GM12878 (cell line): ENCODE measurements around the gene NSMCE1. TPM values are rescaled to one million over a fixed set of nuclear protein-coding genes. Genes with fewer than 3 reads are reported as not detected.
A peak's percentile ranks its signal among the peaks of the same experiment; 100 is the strongest.

Experiments used
- ATAC-seq: fragments of 200-7000 bp; cut with Tn5 transposase; 3 replicates; pipeline ENCODE4 v1.9.1; 2020; ENCODE audit warnings: mild to moderate bottlenecking, moderate library complexity
- BruUV-seq: library from RNA; stranded (reverse); fragments of 400-500 nt; replicated peaks from 2 replicates; lab custom pipeline; 2021; lab: Mats Ljungman, UMichigan
- CTCF ChIA-PET: fragments of 300-600 bp; sonication (Branson Sonifier 250); formaldehyde crosslinking; extraction: SDS; loops from one replicate; lab custom pipeline; 2021; ENCODE audit warnings: inconsistent platforms; lab: Yijun Ruan, JAX
- POLR2A ChIA-PET: fragments of 350-600 bp; formaldehyde crosslinking; extraction: SDS; loops from one replicate; lab custom pipeline; 2021; ENCODE audit warnings: inconsistent platforms; lab: Charles Lee
- RAD21 ChIA-PET: fragments of 300-600 bp; sonication (Branson Sonifier 250); formaldehyde crosslinking; loops from one replicate; lab custom pipeline; 2023; ENCODE audit warnings: antibody characterized with exemption; ENCODE audit not compliant: unreplicated experiment; lab: Charles Lee
- SMC1A ChIA-PET: fragments of 300-600 bp; sonication (Branson Sonifier 250); formaldehyde crosslinking; loops from one replicate; lab custom pipeline; 2023; ENCODE audit not compliant: unreplicated experiment, uncharacterized antibody; lab: Charles Lee
- DNase-seq: peaks from one replicate; pipeline ENCODE4 v3.0.0-alpha.2; 2011; ENCODE audit warnings: low read depth, low spot score
- FAIRE-seq: peaks from 3 replicates; lab custom pipeline; 2011; peaks lifted over from hg19 to GRCh38; lab: Jason Lieb, UNC
- H2AFZ ChIP-seq: 2 replicates; pipeline ENCODE4 v1.6.0; 2011; ENCODE audit warnings: low read depth, low read length, control low read depth; ENCODE audit not compliant: control insufficient read depth
- H3K27ac ChIP-seq: 2 replicates; pipeline ENCODE4 v1.5.1; 2011; ENCODE audit warnings: control low read depth; ENCODE audit not compliant: control insufficient read depth, insufficient read depth
- H3K27me3 ChIP-seq, 2 experiments: replicated peaks in 1 of 2; 2 replicates each; pipeline versions ENCODE4 v1.6.0 to v1.6.1; 2011; ENCODE audit warnings: low read length in 1 of 2; ENCODE audit not compliant: control insufficient read depth in 2 of 2, insufficient read depth in 2 of 2
- H3K36me3 ChIP-seq, 2 experiments: 2 replicates each; pipeline ENCODE4 v1.5.1; 2011; ENCODE audit warnings: low read length in 1 of 2; ENCODE audit not compliant: control insufficient read depth in 2 of 2, insufficient read depth in 2 of 2
- H3K4me1 ChIP-seq: 2 replicates; pipeline ENCODE4 v1.6.1; 2011; ENCODE audit warnings: mild to moderate bottlenecking, low read length, moderate library complexity, mixed read lengths; ENCODE audit not compliant: control insufficient read depth, insufficient read depth
- H3K4me2 ChIP-seq: 2 replicates; pipeline ENCODE4 v1.6.0; 2011; ENCODE audit warnings: control low read depth; ENCODE audit not compliant: control insufficient read depth, insufficient read depth
- H3K4me3 ChIP-seq: fragments of 200-600 bp; sonication (generic); 2 replicates; pipeline ENCODE4 v1.5.1; 2016
- H3K79me2 ChIP-seq: 2 replicates; pipeline ENCODE4 v1.6.0; 2011; ENCODE audit warnings: low read length; ENCODE audit not compliant: control insufficient read depth, insufficient read depth
- H3K9ac ChIP-seq: 2 replicates; pipeline ENCODE4 v1.8.0; 2011; ENCODE audit warnings: low read length, control low read depth, mixed read lengths; ENCODE audit not compliant: control insufficient read depth, insufficient read depth
- H3K9me3 ChIP-seq: replicated peaks from 3 replicates; pipeline ENCODE4 v1.5.1; 2011; ENCODE audit warnings: mild to moderate bottlenecking, low read length; ENCODE audit not compliant: control insufficient read depth, insufficient read depth
- H4K20me1 ChIP-seq: 2 replicates; pipeline ENCODE4 v1.6.0; 2011; ENCODE audit not compliant: control insufficient read depth, insufficient read depth
- ATF7 ChIP-seq: fragments of 450-650 bp; IDR thresholded peaks from 2 replicates; pipeline ENCODE4 v1.6.1; 2016; ENCODE audit warnings: low read depth, mild to moderate bottlenecking
- CBX5 ChIP-seq: sonication (generic); IDR thresholded peaks from 2 replicates; pipeline ENCODE4 v1.6.1; 2016; ENCODE audit warnings: low read depth, moderate library complexity, mild to moderate bottlenecking, inconsistent platforms
- GABPA ChIP-seq: IDR thresholded peaks from 2 replicates; pipeline ENCODE4 v1.6.1; 2014; ENCODE audit warnings: antibody characterized with exemption, low read depth, mild to moderate bottlenecking, inconsistent platforms
- HDGF ChIP-seq: fragments of 450-650 bp; IDR thresholded peaks from 2 replicates; pipeline ENCODE4 v1.6.1; 2016; ENCODE audit warnings: antibody characterized with exemption
- IRF4 ChIP-seq: IDR thresholded peaks from 2 replicates; pipeline ENCODE4 v1.6.1; 2011; ENCODE audit warnings: low read depth, low read length
- JUNB ChIP-seq: IDR thresholded peaks from 2 replicates; pipeline ENCODE4 v1.6.1; 2016; ENCODE audit warnings: antibody characterized with exemption, mild to moderate bottlenecking
- KAT2A ChIP-seq: conservative IDR thresholded peaks from 2 replicates; pipeline ENCODE4 v1.6.1; 2011; ENCODE audit warnings: low read depth, low read length; ENCODE audit not compliant: control insufficient read depth
- POLR2AphosphoS5 ChIP-seq: IDR thresholded peaks from 2 replicates; pipeline ENCODE4 v1.6.1; 2011; ENCODE audit warnings: mild to moderate bottlenecking, low read length, inconsistent platforms
- RELA ChIP-seq: fragments of 450-650 bp; IDR thresholded peaks from 2 replicates; pipeline ENCODE4 v1.8.0; 2014; ENCODE audit warnings: borderline replicate concordance; ENCODE audit not compliant: partially characterized antibody
- RUNX3 ChIP-seq: IDR thresholded peaks from 2 replicates; pipeline ENCODE4 v1.6.1; 2012; ENCODE audit warnings: low read length, inconsistent platforms
- STAT1 ChIP-seq: fragments of 450-650 bp; conservative IDR thresholded peaks from 2 replicates; pipeline ENCODE4 v1.6.1; 2014; ENCODE audit warnings: antibody characterized with exemption, mild to moderate bottlenecking
- ZBED1 ChIP-seq: IDR thresholded peaks from 2 replicates; pipeline ENCODE4 v1.6.1; 2016; ENCODE audit warnings: borderline replicate concordance
- ZNF217 ChIP-seq: fragments of 450-650 bp; IDR thresholded peaks from 2 replicates; pipeline ENCODE4 v1.6.1; 2017; ENCODE audit warnings: antibody characterized with exemption, mild to moderate bottlenecking
- ZNF687 ChIP-seq: fragments of 450-650 bp; IDR thresholded peaks from 2 replicates; pipeline ENCODE4 v1.6.1; 2017; ENCODE audit warnings: mild to moderate bottlenecking, moderate library complexity
- WGBS: methylation state at CpG from one replicate; pipeline ENCODE4 v1.1.6; 2016; ENCODE audit warnings: low lambda C conversion rate; ENCODE audit not compliant: insufficient replicate concordance, insufficient coverage; ENCODE audit errors: missing lambda C conversion rate; 5-methylcytosine and 5-hydroxymethylcytosine counted together
- in situ Hi-C: fragments of 300-500 bp; cut with MboI; formaldehyde crosslinking; loops from 9 replicates; pipeline ENCODE4 v1.14.3; 2018; ENCODE audit warnings: mixed read lengths
- intact Hi-C: fragments of 100-400 bp; cut with micrococcal nuclease; formaldehyde crosslinking; loops from one replicate; pipeline ENCODE4 v1.14.2; 2022; ENCODE audit not compliant: unreplicated experiment
- polyA plus RNA-seq, 11 experiments: library from polyadenylated mRNA; depleted of rRNA in 4 of 11; unstranded in 6 of 11; stranded (reverse) in 5 of 11; fragments of >200 nt; fragmentation: Nextera tagmentation in 4 of 11; fragmentation: Illumina TruSeq in 1 of 11; extraction: Ambion mirVana in 4 of 11; extraction: Trizol in 1 of 11; gene quantifications; 1 replicate in 1 of 11; 2 replicates in 10 of 11; pipeline versions ENCODE4 v1.2.1 to v1.2.3, GENCODE V29; 2011 to 2016; ENCODE audit warnings: inconsistent platforms in 2 of 11, missing spikeins in 2 of 11, low read depth in 1 of 11
- total RNA-seq, 4 experiments: library from RNA; depleted of rRNA in 3 of 4; stranded (reverse); fragments of >200 nt in 3 of 4; fragmentation: Illumina TruSeq in 1 of 4; extraction: Trizol in 1 of 4; gene quantifications; 2 replicates each; pipeline versions ENCODE4 v1.2.1 to v1.2.3, GENCODE V29; 2013 to 2021
- TF ChIP-seq, protein P1 (sequence below): fragments of 450-650 bp; IDR thresholded peaks from 2 replicates; pipeline ENCODE4 v1.6.1; 2014; ENCODE audit warnings: mild to moderate bottlenecking
- TF ChIP-seq, protein P2 (sequence below): fragments of 150-350 bp; IDR thresholded peaks from 2 replicates; pipeline ENCODE4 v1.6.1; 2014; ENCODE audit warnings: mild to moderate bottlenecking, low read depth, low read length

NSMCE1 gene
- total and polyA plus RNA-seq, 10 of the 15 experiments (the other 5 are each of a cell fraction or from before 2014, with no cell fraction given), result 54.0 to 214 (median 71.4) TPM

DNA sequence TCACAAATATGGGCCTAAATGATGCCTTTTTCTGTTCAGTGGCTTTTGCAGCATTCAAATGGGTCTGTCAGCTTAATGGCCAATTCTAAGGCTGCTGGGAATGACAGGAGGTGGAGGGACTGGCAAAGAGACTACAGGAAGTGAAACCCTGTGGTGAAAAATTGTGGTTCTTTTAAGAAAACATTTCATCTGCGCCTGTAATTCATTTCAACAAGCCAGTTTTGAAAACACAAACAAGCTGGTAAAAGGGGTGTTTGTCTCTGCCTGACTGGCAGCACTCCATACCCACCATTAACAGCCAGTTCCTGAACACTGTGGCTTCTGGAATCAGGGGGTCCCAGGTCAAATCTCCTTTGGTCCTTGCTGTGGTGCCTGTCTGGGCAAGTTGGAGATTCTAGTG lies 68.8 kb downstream of the NSMCE1 start (continued):
- no peak for TF ChIP-seq ZNF687
- TF ChIP-seq STAT1, result no peak
- TF ChIP-seq, protein P1, sequence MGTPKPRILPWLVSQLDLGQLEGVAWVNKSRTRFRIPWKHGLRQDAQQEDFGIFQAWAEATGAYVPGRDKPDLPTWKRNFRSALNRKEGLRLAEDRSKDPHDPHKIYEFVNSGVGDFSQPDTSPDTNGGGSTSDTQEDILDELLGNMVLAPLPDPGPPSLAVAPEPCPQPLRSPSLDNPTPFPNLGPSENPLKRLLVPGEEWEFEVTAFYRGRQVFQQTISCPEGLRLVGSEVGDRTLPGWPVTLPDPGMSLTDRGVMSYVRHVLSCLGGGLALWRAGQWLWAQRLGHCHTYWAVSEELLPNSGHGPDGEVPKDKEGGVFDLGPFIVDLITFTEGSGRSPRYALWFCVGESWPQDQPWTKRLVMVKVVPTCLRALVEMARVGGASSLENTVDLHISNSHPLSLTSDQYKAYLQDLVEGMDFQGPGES, result no peak
- TF ChIP-seq, all 136 proteins: peak for 34

DNA sequence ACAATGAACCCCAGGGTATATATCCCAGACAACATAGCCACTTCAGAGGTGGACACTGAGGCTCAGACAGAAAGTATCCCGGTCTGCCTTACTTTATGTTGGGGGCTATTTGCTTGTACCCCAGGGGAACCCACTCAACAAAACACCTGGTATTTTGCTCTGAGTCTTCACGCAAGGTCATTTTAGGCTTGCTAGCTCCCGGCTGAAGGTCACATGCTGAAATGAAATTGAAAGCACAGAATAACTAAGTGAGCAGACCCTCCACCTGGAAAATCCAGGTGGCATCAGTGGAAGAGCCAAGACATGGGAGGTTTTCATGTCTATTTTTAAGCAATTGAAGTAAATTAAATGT lies 69.4 kb downstream of the NSMCE1 start:
- intact Hi-C loops, result no loop called here
- Histone ChIP-seq H3K4me1 (peaks cover 16% of the 10 kb centered on the region), H3K36me3 (no peaks in the 10 kb centered on the region), H2AFZ (no peak overlapping the region), H3K79me2 (peaks cover 3% of the 10 kb centered on the region), H3K27me3 (no peaks in the 10 kb centered on the region), H3K9me3 (no peaks in the 10 kb centered on the region; the same call in 2 of the 3 replicates), H3K27ac (peak overlapping the region; percentile 24; the same call in 1 of the 2 replicates), H3K9ac (no peak overlapping the region), H3K4me3 (0 out of 2 replicates have a peak overlapping the region, but pooled peaks have one; percentile 21), H4K20me1 (no peaks in the 10 kb centered on the region), H3K4me2 (peak overlapping the region; percentile 76)
- FAIRE-seq, result no peak
- RAD21 ChIA-PET, result interaction anchor here (0.7 to 2.8 kb wide), 10 partner anchors 15 to 206 kb away, joined by 3 to 23 read pairs (median 6); partner anchors contain the start of gene IL21R
- POLR2A ChIA-PET, result interaction anchor here (0.6 to 1.4 kb wide), 10 partner anchors 13 to 251 kb away, joined by 3 to 5 read pairs (median 3); no protein-coding TSS in a partner anchor
- no TSS peak for BruUV-seq
- CTCF ChIA-PET, result interaction anchor here (0.7 to 7.6 kb wide), 11 partner anchors 9 to 257 kb away, joined by 3 to 52 read pairs (median 4); no protein-coding TSS in a partner anchor
- peak; percentile 12 for DNase-seq
- 19% methylated on average over 3 of the region's 3 CpGs for WGBS
- SMC1A ChIA-PET, result interaction anchor here (0.7 to 3.6 kb wide), 17 partner anchors 10 to 228 kb away, joined by 3 to 26 read pairs (median 5); no protein-coding TSS in a partner anchor
- no peak for ATAC-seq
- in situ Hi-C loops, result no loop called here
- no peak for TF ChIP-seq GABPA
- TF ChIP-seq ZBED1, result no peak
- TF ChIP-seq RELA, result no peak
- TF ChIP-seq HDGF, result no peak
- TF ChIP-seq JUNB, result no peak
- TF ChIP-seq RUNX3, result no peak
- TF ChIP-seq ATF7, result no peak
- TF ChIP-seq IRF4, result no peak
- TF ChIP-seq, protein P2, sequence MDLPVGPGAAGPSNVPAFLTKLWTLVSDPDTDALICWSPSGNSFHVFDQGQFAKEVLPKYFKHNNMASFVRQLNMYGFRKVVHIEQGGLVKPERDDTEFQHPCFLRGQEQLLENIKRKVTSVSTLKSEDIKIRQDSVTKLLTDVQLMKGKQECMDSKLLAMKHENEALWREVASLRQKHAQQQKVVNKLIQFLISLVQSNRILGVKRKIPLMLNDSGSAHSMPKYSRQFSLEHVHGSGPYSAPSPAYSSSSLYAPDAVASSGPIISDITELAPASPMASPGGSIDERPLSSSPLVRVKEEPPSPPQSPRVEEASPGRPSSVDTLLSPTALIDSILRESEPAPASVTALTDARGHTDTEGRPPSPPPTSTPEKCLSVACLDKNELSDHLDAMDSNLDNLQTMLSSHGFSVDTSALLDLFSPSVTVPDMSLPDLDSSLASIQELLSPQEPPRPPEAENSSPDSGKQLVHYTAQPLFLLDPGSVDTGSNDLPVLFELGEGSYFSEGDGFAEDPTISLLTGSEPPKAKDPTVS, result no peak
- TF ChIP-seq ZNF217, result no peak
- no peak for TF ChIP-seq CBX5
- no peak for TF ChIP-seq KAT2A
- no peak for TF ChIP-seq POLR2AphosphoS5
